HepG2 (cell line): ENCODE data around the gene LITAF. TPM values are rescaled to one million over a fixed set of nuclear protein-coding genes. Genes with fewer than 3 reads are reported as not detected.

Experiments used
- ARHGAP35 ChIP-seq: sonication (generic); formaldehyde crosslinking; IDR thresholded peaks from 2 replicates; pipeline ENCODE4 v1.9.0; 2022; ENCODE audit warnings: mild to moderate bottlenecking, inconsistent platforms, moderate library complexity, missing genetic modification reagents, borderline replicate concordance
- CREB1 ChIP-seq, 2 experiments: fragments of 450-650 bp in 1 of 2; IDR thresholded peaks; 2 replicates each; pipeline ENCODE4 v1.6.1; 2016 to 2017; ENCODE audit warnings: control low read depth in 1 of 2, mild to moderate bottlenecking in 1 of 2, missing compliant biosample characterization in 1 of 2, missing genetic modification characterization in 1 of 2
- HNRNPK ChIP-seq: fragments of 200-400 bp; formaldehyde crosslinking; IDR thresholded peaks from 2 replicates; pipeline ENCODE4 v1.6.1; 2018; ENCODE audit warnings: low read length, low read depth, moderate library complexity, mild to moderate bottlenecking; ENCODE audit not compliant: poor library complexity, severe bottlenecking
- YEATS2 ChIP-seq: sonication (generic); formaldehyde crosslinking; IDR thresholded peaks from 2 replicates; pipeline ENCODE4 v1.4.0; 2020; ENCODE audit warnings: missing genetic modification reagents, borderline replicate concordance
- ZNF619 ChIP-seq: sonication (generic); formaldehyde crosslinking; IDR thresholded peaks from 2 replicates; pipeline ENCODE4 v1.4.0; 2020; ENCODE audit warnings: mild to moderate bottlenecking, missing genetic modification reagents
- polyA plus RNA-seq, 8 experiments: library from polyadenylated mRNA; depleted of rRNA in 3 of 8; stranded (reverse) in 7 of 8; unstranded in 1 of 8; fragments of >200 nt; fragmentation: Illumina TruSeq in 4 of 8; extraction: Trizol in 4 of 8; gene quantifications; 2 replicates each; pipeline versions ENCODE4 v1.2.1 to v1.2.3, GENCODE V29; 2011 to 2016; ENCODE audit warnings: low read depth in 4 of 8, missing spikeins in 1 of 8, mixed read lengths in 1 of 8; ENCODE audit not compliant: insufficient read depth in 1 of 8
- total RNA-seq, 5 experiments: library from RNA; depleted of rRNA; stranded (reverse); fragments of >200 nt; fragmentation: Illumina TruSeq; extraction: Trizol; gene quantifications; 2 replicates each; pipeline ENCODE4 v1.2.3, GENCODE V29; 2016; ENCODE audit warnings: low read depth in 1 of 5
- TF ChIP-seq, protein P1 (sequence below): IDR thresholded peaks from 2 replicates; pipeline ENCODE4 v1.6.1; 2016
- TF ChIP-seq, protein P2 (sequence below): sonication (generic); formaldehyde crosslinking; IDR thresholded peaks from 2 replicates; pipeline ENCODE4 v1.8.0; 2022; ENCODE audit warnings: missing genetic modification reagents, mild to moderate bottlenecking, moderate library complexity, borderline replicate concordance
- TF ChIP-seq, protein P3 (sequence below): sonication (generic); formaldehyde crosslinking; IDR thresholded peaks from 2 replicates; pipeline ENCODE4 v1.8.0; 2022; ENCODE audit warnings: missing genetic modification reagents, mild to moderate bottlenecking, borderline replicate concordance
- TF ChIP-seq, protein P4 (sequence below): sonication (generic); formaldehyde crosslinking; IDR thresholded peaks from 2 replicates; pipeline ENCODE4 v1.4.0; 2020; ENCODE audit warnings: mild to moderate bottlenecking, low read depth, missing genetic modification reagents

The LITAF gene
- total and polyA plus RNA-seq, 2 of the 13 experiments (the other 11 are each of a cell fraction or from before 2014, with no cell fraction given): 80.1 to 141 TPM

DNA sequence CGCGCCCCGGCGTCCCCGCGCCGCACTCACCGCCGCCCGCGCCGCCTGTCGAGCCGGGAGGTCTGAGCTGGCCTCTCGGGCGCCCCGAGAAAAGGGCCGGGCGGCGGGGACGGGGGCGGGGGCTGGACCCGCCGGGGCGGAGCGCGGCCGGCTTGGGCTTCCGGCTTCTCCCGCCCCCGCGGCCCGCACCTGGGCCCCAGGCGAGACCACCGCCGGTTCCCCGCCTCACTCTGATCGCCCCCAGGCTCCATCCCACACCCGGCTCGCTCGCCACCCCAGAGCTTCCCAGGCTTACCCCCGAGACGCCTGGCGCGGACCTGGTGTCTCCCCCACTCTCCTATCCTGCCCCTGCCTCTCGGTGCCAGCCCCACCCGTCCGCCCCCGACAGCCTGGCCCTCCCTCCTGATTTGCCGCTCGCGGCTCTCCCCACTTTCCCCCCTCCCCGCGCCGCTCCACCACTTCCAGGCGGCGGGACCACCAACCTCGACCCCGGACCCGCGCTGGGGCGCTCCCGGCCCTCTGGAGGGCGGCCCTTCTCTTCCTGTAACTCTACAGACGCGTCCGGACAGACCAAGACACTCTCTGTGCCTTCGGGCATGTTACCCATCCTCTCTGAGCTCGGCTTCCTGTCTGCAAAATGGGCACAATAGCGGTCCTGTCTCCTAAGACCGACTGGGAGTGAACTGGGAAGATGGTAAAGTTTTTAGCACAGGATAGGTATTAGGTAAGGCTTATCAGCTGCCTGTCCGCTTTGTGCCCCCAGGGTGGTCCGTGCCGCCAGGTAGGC, at the start of gene LITAF (continued):
- TF ChIP-seq, protein P1, sequence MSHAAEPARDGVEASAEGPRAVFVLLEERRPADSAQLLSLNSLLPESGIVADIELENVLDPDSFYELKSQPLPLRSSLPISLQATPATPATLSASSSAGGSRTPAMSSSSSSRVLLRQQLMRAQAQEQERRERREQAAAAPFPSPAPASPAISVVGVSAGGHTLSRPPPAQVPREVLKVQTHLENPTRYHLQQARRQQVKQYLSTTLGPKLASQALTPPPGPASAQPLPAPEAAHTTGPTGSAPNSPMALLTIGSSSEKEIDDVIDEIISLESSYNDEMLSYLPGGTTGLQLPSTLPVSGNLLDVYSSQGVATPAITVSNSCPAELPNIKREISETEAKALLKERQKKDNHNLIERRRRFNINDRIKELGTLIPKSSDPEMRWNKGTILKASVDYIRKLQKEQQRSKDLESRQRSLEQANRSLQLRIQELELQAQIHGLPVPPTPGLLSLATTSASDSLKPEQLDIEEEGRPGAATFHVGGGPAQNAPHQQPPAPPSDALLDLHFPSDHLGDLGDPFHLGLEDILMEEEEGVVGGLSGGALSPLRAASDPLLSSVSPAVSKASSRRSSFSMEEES (CRISPR knock-in tag): 0 out of 2 replicates have a peak, but pooled peaks have one; percentile 3
- TF ChIP-seq, protein P2, sequence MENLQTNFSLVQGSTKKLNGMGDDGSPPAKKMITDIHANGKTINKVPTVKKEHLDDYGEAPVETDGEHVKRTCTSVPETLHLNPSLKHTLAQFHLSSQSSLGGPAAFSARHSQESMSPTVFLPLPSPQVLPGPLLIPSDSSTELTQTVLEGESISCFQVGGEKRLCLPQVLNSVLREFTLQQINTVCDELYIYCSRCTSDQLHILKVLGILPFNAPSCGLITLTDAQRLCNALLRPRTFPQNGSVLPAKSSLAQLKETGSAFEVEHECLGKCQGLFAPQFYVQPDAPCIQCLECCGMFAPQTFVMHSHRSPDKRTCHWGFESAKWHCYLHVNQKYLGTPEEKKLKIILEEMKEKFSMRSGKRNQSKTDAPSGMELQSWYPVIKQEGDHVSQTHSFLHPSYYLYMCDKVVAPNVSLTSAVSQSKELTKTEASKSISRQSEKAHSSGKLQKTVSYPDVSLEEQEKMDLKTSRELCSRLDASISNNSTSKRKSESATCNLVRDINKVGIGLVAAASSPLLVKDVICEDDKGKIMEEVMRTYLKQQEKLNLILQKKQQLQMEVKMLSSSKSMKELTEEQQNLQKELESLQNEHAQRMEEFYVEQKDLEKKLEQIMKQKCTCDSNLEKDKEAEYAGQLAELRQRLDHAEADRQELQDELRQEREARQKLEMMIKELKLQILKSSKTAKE (CRISPR knock-in tag): peak; percentile 62; the same call in 1 of the 2 replicates
- TF ChIP-seq HNRNPK (peak; percentile 90), CREB1 (IDR thresholded peaks at IDR 0.05) (no peak), CREB1 (CRISPR knock-in tag; IDR thresholded peaks at IDR 0.05) (no peak), YEATS2 (CRISPR knock-in tag) (no peak), ARHGAP35 (no peak), ZNF619 (CRISPR knock-in tag) (peak; percentile 87; the same call in 1 of the 2 replicates)
- TF ChIP-seq, protein P3, sequence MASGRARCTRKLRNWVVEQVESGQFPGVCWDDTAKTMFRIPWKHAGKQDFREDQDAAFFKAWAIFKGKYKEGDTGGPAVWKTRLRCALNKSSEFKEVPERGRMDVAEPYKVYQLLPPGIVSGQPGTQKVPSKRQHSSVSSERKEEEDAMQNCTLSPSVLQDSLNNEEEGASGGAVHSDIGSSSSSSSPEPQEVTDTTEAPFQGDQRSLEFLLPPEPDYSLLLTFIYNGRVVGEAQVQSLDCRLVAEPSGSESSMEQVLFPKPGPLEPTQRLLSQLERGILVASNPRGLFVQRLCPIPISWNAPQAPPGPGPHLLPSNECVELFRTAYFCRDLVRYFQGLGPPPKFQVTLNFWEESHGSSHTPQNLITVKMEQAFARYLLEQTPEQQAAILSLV: 0 out of 2 replicates have a peak, but pooled peaks have one; percentile 35
- TF ChIP-seq, protein P4, sequence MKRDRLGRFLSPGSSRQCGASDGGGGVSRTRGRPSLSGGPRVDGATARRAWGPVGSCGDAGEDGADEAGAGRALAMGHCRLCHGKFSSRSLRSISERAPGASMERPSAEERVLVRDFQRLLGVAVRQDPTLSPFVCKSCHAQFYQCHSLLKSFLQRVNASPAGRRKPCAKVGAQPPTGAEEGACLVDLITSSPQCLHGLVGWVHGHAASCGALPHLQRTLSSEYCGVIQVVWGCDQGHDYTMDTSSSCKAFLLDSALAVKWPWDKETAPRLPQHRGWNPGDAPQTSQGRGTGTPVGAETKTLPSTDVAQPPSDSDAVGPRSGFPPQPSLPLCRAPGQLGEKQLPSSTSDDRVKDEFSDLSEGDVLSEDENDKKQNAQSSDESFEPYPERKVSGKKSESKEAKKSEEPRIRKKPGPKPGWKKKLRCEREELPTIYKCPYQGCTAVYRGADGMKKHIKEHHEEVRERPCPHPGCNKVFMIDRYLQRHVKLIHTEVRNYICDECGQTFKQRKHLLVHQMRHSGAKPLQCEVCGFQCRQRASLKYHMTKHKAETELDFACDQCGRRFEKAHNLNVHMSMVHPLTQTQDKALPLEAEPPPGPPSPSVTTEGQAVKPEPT (CRISPR knock-in tag): peak; percentile 95
